ENCODE data around the gene CDH12. TPM values are rescaled to one million over a fixed set of nuclear protein-coding genes. Genes with fewer than 3 reads are reported as not detected.
A peak's percentile ranks its signal among the peaks of the same experiment; 100 is the strongest.

The CDH12 gene
- total RNA-seq, 1 experiment from 2014 or later, result 0.24 TPM

GRCh38 chr5:22594491-22594890 lies 258.7 kb downstream of the CDH12 start:
- no peak for DNase-seq
- Histone ChIP-seq H3K36me3 (no peaks in the 10 kb centered on the region), H3K9me3 (replicated peaks) (no peaks in the 10 kb centered on the region), H3K27me3 (no peaks in the 10 kb centered on the region), H3K4me1 (no peaks in the 10 kb centered on the region), H3K27ac (no peak overlapping the region), H3K4me3 (no peak overlapping the region)

- H3K27ac ChIP-seq, result no peak overlapping the region
- H3K4me1 ChIP-seq, result no peaks in the 10 kb centered on the region
- no peaks in the 10 kb centered on the region for H3K36me3 ChIP-seq
- H3K4me3 ChIP-seq, result no peak overlapping the region
- no peaks in the 10 kb centered on the region for H3K9me3 ChIP-seq (replicated peaks)
- H3K27me3 ChIP-seq, result no peaks in the 10 kb centered on the region
- no peak for DNase-seq
Measured at GRCh38 chr5:22593592-22593991, 259.6 kb downstream of the CDH12 start.

GRCh38 chr5:22591461-22591860 lies 261.7 kb downstream of the CDH12 start:
- no peaks in the 10 kb centered on the region for H3K27me3 ChIP-seq
- no peak for DNase-seq
- H3K4me3 ChIP-seq, result no peak overlapping the region
- no peaks in the 10 kb centered on the region for H3K36me3 ChIP-seq
- no peak overlapping the region for H3K27ac ChIP-seq
- H3K4me1 ChIP-seq, result no peaks in the 10 kb centered on the region
- no peaks in the 10 kb centered on the region for H3K9me3 ChIP-seq (replicated peaks)

GRCh38 chr5:22590677-22591268 lies 262.4 kb downstream of the CDH12 start:
- Histone ChIP-seq H3K36me3 (no peaks in the 10 kb centered on the region), H3K4me3 (no peak overlapping the region), H3K9me3 (replicated peaks) (no peaks in the 10 kb centered on the region), H3K27me3 (no peaks in the 10 kb centered on the region), H3K27ac (no peak overlapping the region), H3K4me1 (no peaks in the 10 kb centered on the region)
- no peak for DNase-seq

- DNase-seq, result no peak
- H3K4me1 ChIP-seq, result no peaks in the 10 kb centered on the region
- H3K36me3 ChIP-seq, result no peaks in the 10 kb centered on the region
- H3K27ac ChIP-seq, result no peak overlapping the region
- no peaks in the 10 kb centered on the region for H3K9me3 ChIP-seq (replicated peaks)
- no peak overlapping the region for H3K4me3 ChIP-seq
- H3K27me3 ChIP-seq, result no peaks in the 10 kb centered on the region
Measured at GRCh38 chr5:22577711-22578110, 275.4 kb downstream of the CDH12 start.

- no peaks in the 10 kb centered on the region for H3K27me3 ChIP-seq
- H3K4me3 ChIP-seq, result no peak overlapping the region
- H3K27ac ChIP-seq, result no peak overlapping the region
- H3K36me3 ChIP-seq, result no peaks in the 10 kb centered on the region
- H3K4me1 ChIP-seq, result no peaks in the 10 kb centered on the region
- no peaks in the 10 kb centered on the region for H3K9me3 ChIP-seq (replicated peaks)
- no peak for DNase-seq
Measured at GRCh38 chr5:22577006-22577405, 276.1 kb downstream of the CDH12 start.

- Histone ChIP-seq H3K4me1 (no peaks in the 10 kb centered on the region), H3K4me3 (no peak overlapping the region), H3K9me3 (replicated peaks) (no peaks in the 10 kb centered on the region), H3K27ac (no peak overlapping the region), H3K27me3 (no peaks in the 10 kb centered on the region), H3K36me3 (no peaks in the 10 kb centered on the region)
- DNase-seq, result no peak
Measured at GRCh38 chr5:22572941-22573340, 280.2 kb downstream of the CDH12 start.

GRCh38 chr5:22567983-22568382 lies 285.2 kb downstream of the CDH12 start:
- Histone ChIP-seq H3K4me1 (no peaks in the 10 kb centered on the region), H3K9me3 (replicated peaks) (no peaks in the 10 kb centered on the region), H3K36me3 (no peaks in the 10 kb centered on the region), H3K27me3 (no peaks in the 10 kb centered on the region), H3K27ac (no peak overlapping the region), H3K4me3 (no peak overlapping the region)
- DNase-seq, result no peak

GRCh38 chr5:22560147-22560546 lies 293.0 kb downstream of the CDH12 start:
- Histone ChIP-seq H3K27ac (no peak overlapping the region), H3K9me3 (replicated peaks) (no peaks in the 10 kb centered on the region), H3K4me1 (no peaks in the 10 kb centered on the region), H3K36me3 (no peaks in the 10 kb centered on the region), H3K27me3 (no peaks in the 10 kb centered on the region), H3K4me3 (no peak overlapping the region)
- DNase-seq, result no peak

- Histone ChIP-seq H3K9me3 (replicated peaks) (no peaks in the 10 kb centered on the region), H3K4me1 (no peaks in the 10 kb centered on the region)
Measured at GRCh38 chr5:22557251-22557650, 295.9 kb downstream of the CDH12 start.

GRCh38 chr5:22554475-22554874 lies 298.7 kb downstream of the CDH12 start:
- Histone ChIP-seq H3K36me3 (no peaks in the 10 kb centered on the region), H3K27me3 (no peaks in the 10 kb centered on the region), H3K4me3 (no peak overlapping the region), H3K4me1 (no peaks in the 10 kb centered on the region), H3K27ac (no peak overlapping the region), H3K9me3 (replicated peaks) (no peaks in the 10 kb centered on the region)
- DNase-seq, result no peak

More at GRCh38 chr5:22557251-22557650, 295.9 kb downstream of the CDH12 start:
- Histone ChIP-seq H3K36me3 (no peaks in the 10 kb centered on the region), H3K4me3 (no peak overlapping the region), H3K27me3 (no peaks in the 10 kb centered on the region), H3K27ac (no peak overlapping the region)
- DNase-seq, result no peak

GRCh38 chr5:22549876-22550671 lies 303.1 kb downstream of the CDH12 start:
- H3K9me3 ChIP-seq (replicated peaks), result no peaks in the 10 kb centered on the region
- H3K27ac ChIP-seq, result no peak overlapping the region
- no peak for DNase-seq
- no peak overlapping the region for H3K4me3 ChIP-seq
- H3K36me3 ChIP-seq, result no peaks in the 10 kb centered on the region
- no peaks in the 10 kb centered on the region for H3K27me3 ChIP-seq
- no peaks in the 10 kb centered on the region for H3K4me1 ChIP-seq

GRCh38 chr5:22542340-22542739 lies 310.8 kb downstream of the CDH12 start:
- peaks cover 19% of the 10 kb centered on the region for H3K4me1 ChIP-seq

GRCh38 chr5:22541037-22541436 lies 312.1 kb downstream of the CDH12 start:
- Histone ChIP-seq H3K9me3 (replicated peaks) (0 out of 2 replicates have a peak, but pooled peaks cover 2% of the 10 kb centered on the region), H3K36me3 (no peaks in the 10 kb centered on the region), H3K4me3 (no peak overlapping the region), H3K4me1 (peaks cover 19% of the 10 kb centered on the region), H3K27ac (peak overlapping the region; percentile 62), H3K27me3 (no peaks in the 10 kb centered on the region)
- DNase-seq, result peak; percentile 83 to 91

More at GRCh38 chr5:22542340-22542739, 310.8 kb downstream of the CDH12 start:
- H3K4me3 ChIP-seq, result no peak overlapping the region
- H3K36me3 ChIP-seq, result no peaks in the 10 kb centered on the region
- 0 out of 2 replicates have a peak, but pooled peaks cover 2% of the 10 kb centered on the region for H3K9me3 ChIP-seq (replicated peaks)
- DNase-seq, result no peak
- no peak overlapping the region for H3K27ac ChIP-seq
- no peaks in the 10 kb centered on the region for H3K27me3 ChIP-seq

- Histone ChIP-seq H3K9me3 (replicated peaks) (0 out of 2 replicates have a peak, but pooled peaks cover 2% of the 10 kb centered on the region), H3K4me1 (peaks cover 19% of the 10 kb centered on the region), H3K27me3 (no peaks in the 10 kb centered on the region), H3K36me3 (no peaks in the 10 kb centered on the region), H3K27ac (no peak overlapping the region), H3K4me3 (no peak overlapping the region)
- DNase-seq, result no peak
Measured at GRCh38 chr5:22539762-22540161, 313.4 kb downstream of the CDH12 start.
